Measurements from ENCODE around the gene RNF43.

The RNF43 gene

DNA sequence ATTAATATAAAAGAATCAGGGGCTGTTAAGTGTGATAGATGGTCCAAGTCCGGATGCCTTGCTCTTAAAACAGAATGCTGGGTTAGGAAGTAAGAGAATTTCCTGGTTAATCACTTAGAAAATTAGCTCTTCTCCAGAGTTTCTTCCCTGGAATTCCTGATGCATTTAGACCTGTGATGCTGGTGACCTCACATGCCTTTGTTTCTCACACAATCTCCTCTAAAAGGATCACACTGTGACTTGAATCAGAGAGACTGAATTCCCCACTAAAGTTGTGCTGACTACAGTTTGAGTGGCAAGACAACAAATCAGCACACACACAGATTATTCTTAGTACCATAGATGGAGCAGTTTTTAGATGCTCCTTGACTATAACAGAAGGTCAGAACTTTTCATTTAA lies 4.4 kb upstream of the RNF43 start:
- no peak for TF ChIP-seq TAF1 (IDR thresholded peaks at IDR 0.05; ENCODE audit: borderline replicate concordance, insufficient read depth, low read length)

- TF ChIP-seq FOXP2 (optimal IDR thresholded peaks at IDR 0.05; ENCODE audit: borderline replicate concordance, extremely low read depth, extremely low read length, insufficient read depth) (no peak), SIN3A (IDR thresholded peaks at IDR 0.05; ENCODE audit: borderline replicate concordance, insufficient read depth, low read length) (no peak), REST (IDR thresholded peaks at IDR 0.05; ENCODE audit: insufficient read depth in 1 of 2, low read depth in 2 of 2, low read length in 2 of 2) (no peak)
Observed at GRCh38 chr17:58420827-58421226, 3.5 kb upstream of the RNF43 start.

DNA sequence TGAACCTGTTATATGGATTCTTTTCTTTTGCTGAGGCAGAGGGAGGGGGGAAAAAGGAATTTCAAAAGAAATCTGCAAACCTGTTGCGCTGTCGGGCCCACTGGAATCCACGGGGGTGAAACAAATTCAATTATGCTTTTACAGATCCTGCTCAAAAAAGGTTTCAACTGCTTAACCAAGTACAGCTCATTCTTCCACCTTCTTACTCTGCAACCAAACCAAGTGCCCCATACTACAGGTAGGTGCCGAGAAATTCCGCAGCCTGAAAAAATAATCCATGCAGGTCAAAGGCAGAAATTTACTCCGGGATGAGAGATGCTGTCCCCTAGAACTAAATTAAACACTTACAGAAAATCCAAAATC lies 416 bp downstream of the RNF43 start:
- TF ChIP-seq REST (IDR thresholded peaks at IDR 0.05; ENCODE audit: insufficient read depth in 1 of 2, low read depth in 2 of 2, low read length in 2 of 2) (no peak), POLR2AphosphoS5 (IDR thresholded peaks at IDR 0.05; ENCODE audit: low read depth, low read length) (no peak), TAF1 (IDR thresholded peaks at IDR 0.05; ENCODE audit: borderline replicate concordance, insufficient read depth, low read length) (no peak), FOXP2 (optimal IDR thresholded peaks at IDR 0.05; ENCODE audit: borderline replicate concordance, extremely low read depth, extremely low read length, insufficient read depth) (no peak), SIN3A (IDR thresholded peaks at IDR 0.05; ENCODE audit: borderline replicate concordance, insufficient read depth, low read length) (no peak)

DNA sequence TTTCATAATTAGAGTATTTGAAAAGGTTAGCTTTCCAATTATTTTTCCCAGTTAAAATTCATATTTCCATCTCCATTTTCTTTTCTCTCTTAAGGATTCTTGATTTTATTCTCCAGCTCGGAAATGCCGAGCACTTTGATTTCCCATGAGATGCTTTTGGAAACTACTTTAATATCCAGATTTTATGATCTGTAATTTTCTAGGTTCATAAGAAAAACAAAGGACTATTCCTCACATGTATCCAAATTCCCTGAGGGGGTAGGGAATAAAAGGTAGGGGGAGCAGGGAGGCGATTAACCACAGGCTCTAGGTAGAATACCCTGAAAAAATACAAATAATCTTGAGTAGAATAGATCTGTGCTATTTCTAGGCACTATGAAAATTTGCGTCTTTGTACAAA lies 938 bp downstream of the RNF43 start:
- TF ChIP-seq SIN3A (IDR thresholded peaks at IDR 0.05; ENCODE audit: borderline replicate concordance, insufficient read depth, low read length) (no peak), TAF1 (IDR thresholded peaks at IDR 0.05; ENCODE audit: borderline replicate concordance, insufficient read depth, low read length) (no peak), FOXP2 (optimal IDR thresholded peaks at IDR 0.05; ENCODE audit: borderline replicate concordance, extremely low read depth, extremely low read length, insufficient read depth) (no peak), POLR2AphosphoS5 (IDR thresholded peaks at IDR 0.05; ENCODE audit: low read depth, low read length) (no peak), REST (IDR thresholded peaks at IDR 0.05; ENCODE audit: insufficient read depth in 1 of 2, low read depth in 2 of 2, low read length in 2 of 2) (no peak)

GRCh38 chr17:58415371-58416055 lies 1.8 kb downstream of the RNF43 start:
- TF ChIP-seq REST (IDR thresholded peaks at IDR 0.05; ENCODE audit: insufficient read depth in 1 of 2, low read depth in 2 of 2, low read length in 2 of 2): no peak
- TF ChIP-seq TAF1 (IDR thresholded peaks at IDR 0.05; ENCODE audit: borderline replicate concordance, insufficient read depth, low read length): no peak
- no peak for TF ChIP-seq SIN3A (IDR thresholded peaks at IDR 0.05; ENCODE audit: borderline replicate concordance, insufficient read depth, low read length)
- TF ChIP-seq POLR2AphosphoS5 (IDR thresholded peaks at IDR 0.05; ENCODE audit: low read depth, low read length): no peak
- no peak for TF ChIP-seq FOXP2 (optimal IDR thresholded peaks at IDR 0.05; ENCODE audit: borderline replicate concordance, extremely low read depth, extremely low read length, insufficient read depth)

All from PFSK-1 (cell line).